ENCODE measurements around the gene SLC41A1. TPM values are rescaled to one million over a fixed set of nuclear protein-coding genes. Genes with fewer than 3 reads are reported as not detected.

The SLC41A1 gene
- total and polyA plus RNA-seq, 2 experiments from 2014 or later, result 11.8 to 30.0 TPM

GRCh38 chr1:205827623-205828022 lies 14.6 kb upstream of the SLC41A1 start:
- Histone ChIP-seq H3K79me2 (replicated peaks; ENCODE audit: insufficient read depth) (no peaks in the 10 kb centered on the region), H2AFZ (no peak overlapping the region), H3K27me3 (ENCODE audit: insufficient read depth) (no peaks in the 10 kb centered on the region), H4K20me1 (replicated peaks; ENCODE audit: insufficient read depth) (no peaks in the 10 kb centered on the region), H3K36me3 (ENCODE audit: insufficient read depth) (no peaks in the 10 kb centered on the region), H3K9me2 (ENCODE audit: insufficient read depth) (0 out of 2 replicates have a peak, but pooled peaks cover 6% of the 10 kb centered on the region), H3K27ac (ENCODE audit: low read depth) (no peak overlapping the region), H3K4me3 (no peak overlapping the region), H3K4me1 (ENCODE audit: insufficient read depth) (no peaks in the 10 kb centered on the region), H3K4me2 (no peak overlapping the region), H3F3A (replicated peaks; ENCODE audit: low read depth) (no peaks in the 10 kb centered on the region)
- TF ChIP-seq EZH2 (IDR thresholded peaks at IDR 0.05; ENCODE audit: low read depth, unreplicated experiment), result no peak
- TF ChIP-seq, protein P1, sequence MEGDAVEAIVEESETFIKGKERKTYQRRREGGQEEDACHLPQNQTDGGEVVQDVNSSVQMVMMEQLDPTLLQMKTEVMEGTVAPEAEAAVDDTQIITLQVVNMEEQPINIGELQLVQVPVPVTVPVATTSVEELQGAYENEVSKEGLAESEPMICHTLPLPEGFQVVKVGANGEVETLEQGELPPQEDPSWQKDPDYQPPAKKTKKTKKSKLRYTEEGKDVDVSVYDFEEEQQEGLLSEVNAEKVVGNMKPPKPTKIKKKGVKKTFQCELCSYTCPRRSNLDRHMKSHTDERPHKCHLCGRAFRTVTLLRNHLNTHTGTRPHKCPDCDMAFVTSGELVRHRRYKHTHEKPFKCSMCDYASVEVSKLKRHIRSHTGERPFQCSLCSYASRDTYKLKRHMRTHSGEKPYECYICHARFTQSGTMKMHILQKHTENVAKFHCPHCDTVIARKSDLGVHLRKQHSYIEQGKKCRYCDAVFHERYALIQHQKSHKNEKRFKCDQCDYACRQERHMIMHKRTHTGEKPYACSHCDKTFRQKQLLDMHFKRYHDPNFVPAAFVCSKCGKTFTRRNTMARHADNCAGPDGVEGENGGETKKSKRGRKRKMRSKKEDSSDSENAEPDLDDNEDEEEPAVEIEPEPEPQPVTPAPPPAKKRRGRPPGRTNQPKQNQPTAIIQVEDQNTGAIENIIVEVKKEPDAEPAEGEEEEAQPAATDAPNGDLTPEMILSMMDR (conservative IDR thresholded peaks at IDR 0.05; ENCODE audit: low read depth in 2 of 2), result peak in 1 of 2 experiments; percentile 21; a peak in 1 of 4 replicates
- Mint-ChIP-seq H3K27me3 (ENCODE audit: insufficient read depth, low read depth, poor library complexity) (peaks cover 4% of the 10 kb centered on the region), H3K36me3 (ENCODE audit: low read depth) (no peaks in the 10 kb centered on the region), H3K4me3 (no peak overlapping the region), H3K27ac (no peak overlapping the region), H3K9me3 (no peaks in the 10 kb centered on the region), H3K4me1 (peaks cover 20% of the 10 kb centered on the region)
- DNase-seq (ENCODE audit: low spot score) (peak; percentile 41), ATAC-seq (peak; percentile 91)

- Mint-ChIP-seq H3K36me3 (ENCODE audit: low read depth) (no peaks in the 10 kb centered on the region), H3K9me3 (no peaks in the 10 kb centered on the region), H3K4me3 (no peak overlapping the region), H3K27me3 (ENCODE audit: insufficient read depth, low read depth, poor library complexity) (peaks cover 4% of the 10 kb centered on the region), H3K4me1 (peaks cover 20% of the 10 kb centered on the region), H3K27ac (no peak overlapping the region)
- no peak overlapping the region for H3K4me3 ChIP-seq
- no peaks in the 10 kb centered on the region for H3K36me3 ChIP-seq (ENCODE audit: insufficient read depth)
- H3K27me3 ChIP-seq (ENCODE audit: insufficient read depth), result no peaks in the 10 kb centered on the region
- no peak overlapping the region for H3K27ac ChIP-seq (ENCODE audit: low read depth)
- no peak for ATAC-seq
- no peaks in the 10 kb centered on the region for H3K4me1 ChIP-seq (ENCODE audit: insufficient read depth)
- H3K79me2 ChIP-seq (replicated peaks; ENCODE audit: insufficient read depth), result no peaks in the 10 kb centered on the region
- no peaks in the 10 kb centered on the region for H3F3A ChIP-seq (replicated peaks; ENCODE audit: low read depth)
- H2AFZ ChIP-seq, result no peak overlapping the region
- DNase-seq (ENCODE audit: low spot score), result no peak
- H3K4me2 ChIP-seq, result no peak overlapping the region
- no peaks in the 10 kb centered on the region for H4K20me1 ChIP-seq (replicated peaks; ENCODE audit: insufficient read depth)
- H3K9me2 ChIP-seq (ENCODE audit: insufficient read depth), result 0 out of 2 replicates have a peak, but pooled peaks cover 6% of the 10 kb centered on the region
- TF ChIP-seq REST (IDR thresholded peaks at IDR 0.05; ENCODE audit: unreplicated experiment) (no peak), POLR2AphosphoS5 (IDR thresholded peaks at IDR 0.05; ENCODE audit: low read depth) (no peak), CREB1 (CRISPR knock-in tag; IDR thresholded peaks at IDR 0.05; ENCODE audit: low read depth) (no peak), ZNF462 (CRISPR knock-in tag; IDR thresholded peaks at IDR 0.05) (no peak), EZH2 (IDR thresholded peaks at IDR 0.05; ENCODE audit: low read depth, unreplicated experiment) (no peak), NANOG (IDR thresholded peaks at IDR 0.05; ENCODE audit: borderline replicate concordance) (no peak)
- TF ChIP-seq, protein P1 (conservative IDR thresholded peaks at IDR 0.05; ENCODE audit: low read depth in 2 of 2), result no peak
These were observed 14.0 kb upstream of the SLC41A1 start for GRCh38 chr1:205826995-205827394.
